ENCODE data around the gene SUN5. TPM values are rescaled to one million over a fixed set of nuclear protein-coding genes. Genes with fewer than 3 reads are reported as not detected.

Gene SUN5
- total and polyA plus RNA-seq, 2 donors (not counting 3 experiments of a cell fraction or from before 2014, with no cell fraction given): not detected

DNA sequence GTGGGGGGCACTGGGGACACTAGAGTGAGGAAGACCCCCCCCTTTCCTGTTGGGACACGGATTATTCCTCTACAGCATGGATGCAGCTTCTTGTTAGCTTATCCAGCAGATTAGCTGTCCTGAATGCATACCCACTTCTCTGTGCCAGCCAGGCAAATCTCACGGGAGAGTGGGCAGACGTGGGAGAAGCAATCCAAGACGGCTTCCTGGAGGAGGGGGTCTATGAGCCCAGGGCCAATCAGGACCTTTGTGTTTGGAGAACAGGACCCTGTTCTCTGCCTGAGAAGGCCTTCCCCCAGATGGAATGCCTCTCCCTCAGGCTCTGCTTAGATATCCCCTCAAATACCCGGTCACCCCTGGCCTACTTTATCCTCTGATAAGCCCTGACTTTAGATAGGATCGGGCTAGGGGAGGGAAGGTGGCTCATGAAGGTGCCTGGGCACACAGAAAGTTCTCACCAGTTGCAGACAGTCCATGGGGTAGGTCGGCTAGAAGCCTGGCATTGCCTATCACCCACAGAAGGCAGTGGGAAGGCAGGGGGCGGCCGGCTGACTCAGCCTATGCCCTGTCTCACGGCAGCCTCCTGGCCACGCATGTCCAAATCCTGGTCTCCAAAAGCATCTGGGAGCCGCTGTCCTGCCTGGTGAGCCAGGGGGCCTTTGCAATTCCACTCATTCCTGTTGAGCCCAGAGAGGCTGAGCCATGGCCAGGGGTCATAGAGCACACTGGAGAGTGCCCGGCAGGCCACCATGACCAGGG is 34.7 kb downstream of the SUN5 start:
- H3K79me2 ChIP-seq (ENCODE audit: control insufficient read depth, insufficient read depth, low read length): no peaks in the 10 kb centered on the region
- no peaks in the 10 kb centered on the region for H3K9me1 ChIP-seq (replicated peaks; ENCODE audit: control insufficient read depth, extremely low read depth, insufficient read depth, low read length)
- DNase-seq (ENCODE audit: low read depth, low spot score) (no peak), FAIRE-seq (no peak)
- H4K20me1 ChIP-seq (replicated peaks; ENCODE audit: control insufficient read depth, extremely low read depth, insufficient read depth, low read length): no peaks in the 10 kb centered on the region
- H2AFZ ChIP-seq (ENCODE audit: low read depth, low read length): no peak overlapping the region
- no TSS peak for BruUV-seq (replicated peaks)
- ChIA-PET POLR2A (no interaction called here), CTCF (no interaction called here)
- dilution Hi-C loops (cut with MboI; ENCODE audit: extremely low pct_ligation_motif_present, low sequenced_read_pairs): no loop called here
- H3K9me3 ChIP-seq (replicated peaks; ENCODE audit: control insufficient read depth, insufficient read depth, low read length): no peaks in the 10 kb centered on the region
- peaks cover 14% of the 10 kb centered on the region for H3K4me1 ChIP-seq (ENCODE audit: control insufficient read depth, extremely low read depth, insufficient read depth, low read length)
- intact Hi-C loops (cut with micrococcal nuclease): no loop called here
- H3K9ac ChIP-seq (replicated peaks; ENCODE audit: extremely low read depth, insufficient read depth, low read length): no peak overlapping the region
- H3K36me3 ChIP-seq (ENCODE audit: control insufficient read depth in 2 of 2, extremely low read depth in 1 of 2, insufficient read depth in 2 of 2, low read length in 2 of 2): no peaks in the 10 kb centered on the region
- no peak overlapping the region for H3K27ac ChIP-seq (ENCODE audit: insufficient read depth, low read depth, low read length)
- TF ChIP-seq, protein P1, sequence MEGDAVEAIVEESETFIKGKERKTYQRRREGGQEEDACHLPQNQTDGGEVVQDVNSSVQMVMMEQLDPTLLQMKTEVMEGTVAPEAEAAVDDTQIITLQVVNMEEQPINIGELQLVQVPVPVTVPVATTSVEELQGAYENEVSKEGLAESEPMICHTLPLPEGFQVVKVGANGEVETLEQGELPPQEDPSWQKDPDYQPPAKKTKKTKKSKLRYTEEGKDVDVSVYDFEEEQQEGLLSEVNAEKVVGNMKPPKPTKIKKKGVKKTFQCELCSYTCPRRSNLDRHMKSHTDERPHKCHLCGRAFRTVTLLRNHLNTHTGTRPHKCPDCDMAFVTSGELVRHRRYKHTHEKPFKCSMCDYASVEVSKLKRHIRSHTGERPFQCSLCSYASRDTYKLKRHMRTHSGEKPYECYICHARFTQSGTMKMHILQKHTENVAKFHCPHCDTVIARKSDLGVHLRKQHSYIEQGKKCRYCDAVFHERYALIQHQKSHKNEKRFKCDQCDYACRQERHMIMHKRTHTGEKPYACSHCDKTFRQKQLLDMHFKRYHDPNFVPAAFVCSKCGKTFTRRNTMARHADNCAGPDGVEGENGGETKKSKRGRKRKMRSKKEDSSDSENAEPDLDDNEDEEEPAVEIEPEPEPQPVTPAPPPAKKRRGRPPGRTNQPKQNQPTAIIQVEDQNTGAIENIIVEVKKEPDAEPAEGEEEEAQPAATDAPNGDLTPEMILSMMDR (IDR thresholded peaks at IDR 0.05; ENCODE audit: extremely low read depth in 1 of 2, insufficient read depth in 1 of 2, low read depth in 1 of 2, low read length in 2 of 2): no peak
- TF ChIP-seq POLR2AphosphoS5 (IDR thresholded peaks at IDR 0.05; ENCODE audit: insufficient read depth, low read depth, low read length) (no peak), POLR2A (IDR thresholded peaks at IDR 0.05; ENCODE audit: low read depth, low read length) (no peak), EZH2 (IDR thresholded peaks at IDR 0.05; ENCODE audit: borderline replicate concordance, low read depth, low read length, severe bottlenecking) (no peak), MYC (IDR thresholded peaks at IDR 0.05; ENCODE audit: low read depth, low read length) (no peak), JUN (IDR thresholded peaks at IDR 0.05; ENCODE audit: borderline replicate concordance, insufficient read depth, insufficient read length, low read depth) (no peak), GATA2 (IDR thresholded peaks at IDR 0.05; ENCODE audit: insufficient read depth, insufficient read length, low read depth, low read length) (no peak), FOS (IDR thresholded peaks at IDR 0.05; ENCODE audit: borderline replicate concordance, insufficient read depth, low read length) (no peak)
- TF ChIP-seq, protein P2, sequence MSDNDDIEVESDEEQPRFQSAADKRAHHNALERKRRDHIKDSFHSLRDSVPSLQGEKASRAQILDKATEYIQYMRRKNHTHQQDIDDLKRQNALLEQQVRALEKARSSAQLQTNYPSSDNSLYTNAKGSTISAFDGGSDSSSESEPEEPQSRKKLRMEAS (IDR thresholded peaks at IDR 0.05; ENCODE audit: insufficient read depth, insufficient read length): no peak
- H3K4me3 ChIP-seq (replicated peaks in 1 of 3; ENCODE audit: insufficient read depth in 1 of 3, low read depth in 1 of 3, low read length in 3 of 3): no peak overlapping the region
- H3K27me3 ChIP-seq (ENCODE audit: control insufficient read depth in 2 of 2, insufficient read depth in 2 of 2, low read length in 2 of 2): peaks cover 0 to 2% of the 10 kb centered on the region in 2 experiments
- no peak overlapping the region for H3K4me2 ChIP-seq (ENCODE audit: insufficient read depth, low read length)
